IMR-90 (cell line): Measurements from ENCODE around the gene ADM2. TPM values are rescaled to one million over a fixed set of nuclear protein-coding genes. Genes with fewer than 3 reads are reported as not detected.

ENCODE experiments used
- ATAC-seq: fragments of 200-7000 bp; cut with Tn5 transposase; 2 replicates; pipeline ENCODE4 v1.9.1; 2020; ENCODE audit warnings: low read depth, mild to moderate bottlenecking, moderate library complexity
- BruUV-seq: library from RNA; stranded (reverse); fragments of 400-500 nt; replicated peaks from 2 replicates; lab custom pipeline; 2021; lab: Mats Ljungman, UMichigan
- CTCF ChIA-PET: fragments of 300-600 bp; formaldehyde crosslinking; extraction: SDS; loops from one replicate; lab custom pipeline; 2021; ENCODE audit warnings: antibody characterized with exemption; lab: Yijun Ruan, JAX
- POLR2A ChIA-PET: fragments of 300-600 bp; sonication (Branson Sonifier 250); formaldehyde crosslinking; loops from one replicate; lab custom pipeline; 2022; ENCODE audit warnings: antibody characterized with exemption; ENCODE audit not compliant: unreplicated experiment; lab: Charles Lee
- DNase-seq: peaks from one replicate; pipeline ENCODE4 v3.0.0; 2013
- H2AFZ ChIP-seq: replicated peaks from 2 replicates; pipeline ENCODE3; 2013; ENCODE audit warnings: low read length, mild to moderate bottlenecking; ENCODE audit not compliant: poor library complexity
- H2AK5ac ChIP-seq: 2 replicates; pipeline ENCODE4 v1.6.1; 2013; ENCODE audit warnings: low read depth, low read length, inconsistent platforms
- H2AK9ac ChIP-seq: replicated peaks from 2 replicates; pipeline ENCODE3; 2013; ENCODE audit warnings: mild to moderate bottlenecking, low read depth, low read length, moderate library complexity; ENCODE audit not compliant: poor library complexity
- H2BK120ac ChIP-seq: 2 replicates; pipeline ENCODE4 v1.6.1; 2013; ENCODE audit warnings: low read depth, low read length, inconsistent platforms
- H2BK15ac ChIP-seq: 3 replicates; pipeline ENCODE4 v1.6.1; 2013; ENCODE audit warnings: low read depth, low read length, inconsistent platforms
- H2BK20ac ChIP-seq: 2 replicates; pipeline ENCODE4 v1.6.1; 2013; ENCODE audit warnings: low read depth, mild to moderate bottlenecking, inconsistent platforms, low read length, moderate library complexity
- H2BK5ac ChIP-seq: 2 replicates; pipeline ENCODE4 v1.6.1; 2013; ENCODE audit warnings: mild to moderate bottlenecking, low read depth, low read length, inconsistent platforms; ENCODE audit not compliant: poor library complexity, severe bottlenecking
- H3K14ac ChIP-seq: replicated peaks from 2 replicates; pipeline ENCODE4 v1.6.1; 2013; ENCODE audit warnings: low read depth, low read length, inconsistent platforms
- H3K18ac ChIP-seq: 2 replicates; pipeline ENCODE4 v1.6.1; 2013; ENCODE audit warnings: low read depth, low read length, control low read depth
- H3K23ac ChIP-seq: 2 replicates; pipeline ENCODE4 v1.6.1; 2013; ENCODE audit warnings: low read depth, low read length, inconsistent platforms
- H3K27ac ChIP-seq: 2 replicates; pipeline ENCODE4 v1.5.1; 2013; ENCODE audit warnings: mild to moderate bottlenecking, control low read depth, low read length; ENCODE audit not compliant: insufficient read depth
- H3K27me3 ChIP-seq: 2 replicates; pipeline ENCODE4 v1.6.1; 2013; ENCODE audit warnings: low read length; ENCODE audit not compliant: control insufficient read depth, insufficient read depth
- H3K36me3 ChIP-seq: 2 replicates; pipeline ENCODE4 v1.6.1; 2013; ENCODE audit warnings: low read length, mixed read lengths; ENCODE audit not compliant: control insufficient read depth, insufficient read depth
- H3K4ac ChIP-seq: 2 replicates; pipeline ENCODE4 v1.6.1; 2013; ENCODE audit warnings: low read depth, low read length, inconsistent platforms
- H3K4me1 ChIP-seq: 2 replicates; pipeline ENCODE4 v1.6.1; 2013; ENCODE audit warnings: low read length, mixed read lengths; ENCODE audit not compliant: control insufficient read depth, insufficient read depth
- H3K4me2 ChIP-seq: 2 replicates; pipeline ENCODE4 v1.6.1; 2013; ENCODE audit warnings: low read depth, mild to moderate bottlenecking, control low read depth, low read length, moderate library complexity
- H3K4me3 ChIP-seq: 2 replicates; pipeline ENCODE4 v1.5.1; 2013; ENCODE audit warnings: low read depth, mild to moderate bottlenecking, control low read depth, low read length, moderate library complexity; ENCODE audit not compliant: insufficient read depth
- H3K56ac ChIP-seq: 2 replicates; pipeline ENCODE4 v1.6.1; 2013; ENCODE audit warnings: low read length, inconsistent platforms; ENCODE audit not compliant: insufficient read depth; ENCODE audit errors: extremely low read depth
- H3K79me1 ChIP-seq, 2 experiments: 2 replicates each; pipeline ENCODE4 v1.6.1; 2013; ENCODE audit warnings: low read length in 2 of 2, inconsistent platforms in 1 of 2, low read depth in 1 of 2
- H3K9ac ChIP-seq: 2 replicates; pipeline ENCODE4 v1.6.1; 2013; ENCODE audit warnings: low read depth, low read length, control low read depth
- H3K9me1 ChIP-seq: 2 replicates; pipeline ENCODE4 v1.6.1; 2013; ENCODE audit warnings: low read length, inconsistent platforms; ENCODE audit not compliant: insufficient read depth
- H3K9me3 ChIP-seq: 2 replicates; pipeline ENCODE4 v1.6.1; 2013; ENCODE audit warnings: low read length; ENCODE audit not compliant: control insufficient read depth, insufficient read depth
- H4K20me1 ChIP-seq: 2 replicates; pipeline ENCODE4 v1.6.1; 2013; ENCODE audit warnings: low read length, inconsistent platforms; ENCODE audit not compliant: insufficient read depth
- H4K5ac ChIP-seq: 2 replicates; pipeline ENCODE4 v1.6.1; 2013; ENCODE audit warnings: mild to moderate bottlenecking, low read depth, low read length, control low read depth
- H4K8ac ChIP-seq, 2 experiments: 2 replicates each; pipeline ENCODE4 v1.6.1; 2013; ENCODE audit warnings: low read depth in 2 of 2, low read length in 2 of 2, control low read depth in 1 of 2, inconsistent platforms in 1 of 2
- H4K91ac ChIP-seq: 2 replicates; pipeline ENCODE4 v1.6.1; 2013; ENCODE audit warnings: low read depth, low read length, inconsistent platforms; ENCODE audit not compliant: insufficient read depth
- BHLHE40 ChIP-seq: fragments of 150-350 bp; IDR thresholded peaks from 2 replicates; pipeline ENCODE4 v1.6.1; 2016; ENCODE audit warnings: mild to moderate bottlenecking, low read depth, low read length
- CHD1 ChIP-seq: IDR thresholded peaks from 2 replicates; pipeline ENCODE4 v1.6.1; 2012; ENCODE audit warnings: low read depth, low read length, improper control_type of control experiment
- FOS ChIP-seq: fragments of 150-350 bp; IDR thresholded peaks from 2 replicates; pipeline ENCODE4 v1.6.1; 2016; ENCODE audit warnings: low read depth, low read length
- WGBS, 2 experiments: methylation state at CpG; one replicate each; pipeline versions ENCODE4 v1.1.5 to v1.1.7; 2013; ENCODE audit warnings: missing lambda C conversion rate in 2 of 2; ENCODE audit not compliant: insufficient read length in 1 of 2; ENCODE audit errors: extremely low coverage in 2 of 2; 5-methylcytosine and 5-hydroxymethylcytosine counted together
- dilution Hi-C: fragments of 300-500 bp; cut with HindIII; formaldehyde crosslinking; loops from one replicate; pipeline ENCODE4 v1.14.3; 2018; ENCODE audit warnings: low sequenced_read_pairs; ENCODE audit not compliant: unreplicated experiment
- in situ Hi-C: fragments of 300-500 bp; cut with MboI; formaldehyde crosslinking; loops from 3 replicates; pipeline ENCODE4 v1.14.3; 2019; ENCODE audit warnings: low sequenced_read_pairs, inconsistent platforms, mixed read lengths
- intact Hi-C: fragments of 100-400 bp; cut with micrococcal nuclease; formaldehyde crosslinking; loops from 2 replicates; pipeline ENCODE4 v1.10.0; 2022
- polyA plus RNA-seq, 3 experiments: library from polyadenylated mRNA; depleted of rRNA; stranded (reverse); fragments of >200 nt; gene quantifications; 2 replicates each; pipeline ENCODE4 v1.2.3, GENCODE V29; 2012; ENCODE audit warnings: low replicate concordance in 1 of 3
- total RNA-seq: library from RNA; depleted of rRNA; stranded (reverse); fragments of >200 nt; gene quantifications from 2 replicates; pipeline ENCODE4 v1.2.3, GENCODE V29; 2012

ADM2 gene
- total and polyA plus RNA-seq, 2 of the 4 experiments (the other 2 are of a cell fraction): 0.18 to 2.3 TPM

GRCh38 chr22:50524676-50525103 lies 43.3 kb downstream of the ADM2 start:
- in situ Hi-C loops (loop anchor here (5.0 kb wide), 1 partner anchor 53 kb away; the partner anchor contains the start of gene CPT1B), intact Hi-C loops (loop anchor here (5.0 kb wide), 1 partner anchor 58 kb away; the partner anchor contains the start of gene CHKB), dilution Hi-C loops (no loop called here)
- WGBS, 2 experiments: 34% methylated on average over 6 of the region's 19 CpGs; no CpG with 5 or more reads in 1 of the 2 experiments
- peak overlapping the region; percentile 96 for H2AFZ ChIP-seq
- H3K4ac ChIP-seq: peak overlapping the region; percentile 71
- H4K8ac ChIP-seq: peak overlapping the region; percentile 37 to 86; a peak in 2 of 4 replicates
- no TSS peak for BruUV-seq
- peaks cover 12% of the 10 kb centered on the region for H3K9me1 ChIP-seq
- no peak for TF ChIP-seq BHLHE40
- no peak for TF ChIP-seq CHD1
- no peak for TF ChIP-seq FOS
- H3K36me3 ChIP-seq: peaks cover 24% of the 10 kb centered on the region
- 0 out of 2 replicates have a peak overlapping the region, but pooled peaks have one; percentile 36 for H3K56ac ChIP-seq
- H3K4me3 ChIP-seq: peak overlapping the region; percentile 84
- H3K27ac ChIP-seq: peak overlapping the region; percentile 76
- H4K91ac ChIP-seq: peak overlapping the region; percentile 56; the same call in 1 of the 2 replicates
- H4K20me1 ChIP-seq: peaks cover 19% of the 10 kb centered on the region
- no peak overlapping the region for H3K18ac ChIP-seq
- H2BK120ac ChIP-seq: no peak overlapping the region
- H2BK20ac ChIP-seq: no peak overlapping the region
- ChIA-PET CTCF (interaction anchor here (0.5 to 1.6 kb wide), 3 partner anchors 23 to 94 kb away, joined by 3 to 8 read pairs (median 3); partner anchors contain the start of gene SYCE3), POLR2A (interaction anchor here (0.6 kb wide), 1 partner anchor 10 kb away, joined by 3 read pairs; no protein-coding TSS in a partner anchor)
- peaks cover 11 to 46% of the 10 kb centered on the region in 2 experiments for H3K79me1 ChIP-seq
- peak overlapping the region; percentile 88 for H3K4me2 ChIP-seq
- peak overlapping the region; percentile 77 for H3K9ac ChIP-seq
- H3K14ac ChIP-seq: peak overlapping the region; percentile 79
- H2BK15ac ChIP-seq: no peak overlapping the region
- H3K27me3 ChIP-seq: no peaks in the 10 kb centered on the region
- peak overlapping the region; percentile 36; the same call in 1 of the 2 replicates for H4K5ac ChIP-seq
- H3K4me1 ChIP-seq: peaks cover 13% of the 10 kb centered on the region
- H2AK5ac ChIP-seq: peak overlapping the region; percentile 61; the same call in 1 of the 2 replicates
- H2AK9ac ChIP-seq: peak overlapping the region; percentile 98
- DNase-seq (no peak), ATAC-seq (no peak)
- no peaks in the 10 kb centered on the region for H3K9me3 ChIP-seq
- peak overlapping the region; percentile 2; the same call in 1 of the 2 replicates for H3K23ac ChIP-seq
- H2BK5ac ChIP-seq: peak overlapping the region; percentile 77
